ENCODE results near the gene FNDC3B.

FNDC3B gene

GRCh38 chr3:172189987-172190603 lies 150.7 kb downstream of the FNDC3B start:
- no peak for TF ChIP-seq CTCF (IDR thresholded peaks at IDR 0.05; ENCODE audit: extremely low read depth, insufficient read depth, missing control alignments)
- no peak for DNase-seq (ENCODE audit: low spot score)
- in situ Hi-C loops (cut with MboI; ENCODE audit: low pct_unique_long_range_greater_than_20kb, low sequenced_read_pairs, unreplicated experiment): no loop called here

DNA sequence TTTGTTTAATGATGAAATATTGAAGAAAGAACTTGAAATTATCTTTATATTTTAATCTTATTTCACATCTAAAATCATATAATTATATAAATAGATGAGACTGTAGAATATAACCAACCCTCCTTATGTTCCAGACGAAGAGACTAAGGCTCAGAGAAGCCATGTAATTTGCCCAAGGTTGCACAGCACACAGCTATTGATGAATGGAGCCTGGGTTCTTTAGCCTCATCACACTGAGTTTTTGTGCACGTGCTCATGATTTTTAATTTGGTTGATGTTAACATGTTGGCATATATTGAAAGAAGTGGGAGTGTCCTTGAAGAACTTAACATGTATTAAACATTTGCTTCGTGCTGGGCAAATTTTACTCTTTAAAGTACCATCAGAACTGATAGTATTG lies 151.6 kb downstream of the FNDC3B start:
- in situ Hi-C loops (cut with MboI; ENCODE audit: low pct_unique_long_range_greater_than_20kb, low sequenced_read_pairs, unreplicated experiment): no loop called here
- no peak for DNase-seq (ENCODE audit: low spot score)
- TF ChIP-seq CTCF (IDR thresholded peaks at IDR 0.05; ENCODE audit: extremely low read depth, insufficient read depth, missing control alignments): no peak

- in situ Hi-C loops (cut with MboI; ENCODE audit: low pct_unique_long_range_greater_than_20kb, low sequenced_read_pairs, unreplicated experiment): no loop called here
- no peak for TF ChIP-seq CTCF (IDR thresholded peaks at IDR 0.05; ENCODE audit: extremely low read depth, insufficient read depth, missing control alignments)
- no peak for DNase-seq (ENCODE audit: low spot score)
These were observed 152.3 kb downstream of the FNDC3B start for GRCh38 chr3:172191629-172192028.

GRCh38 chr3:172192830-172193415 lies 153.5 kb downstream of the FNDC3B start:
- in situ Hi-C loops (cut with MboI; ENCODE audit: low pct_unique_long_range_greater_than_20kb, low sequenced_read_pairs, unreplicated experiment): no loop called here
- TF ChIP-seq CTCF (IDR thresholded peaks at IDR 0.05; ENCODE audit: extremely low read depth, insufficient read depth, missing control alignments): no peak
- no peak for DNase-seq (ENCODE audit: low spot score)

DNA sequence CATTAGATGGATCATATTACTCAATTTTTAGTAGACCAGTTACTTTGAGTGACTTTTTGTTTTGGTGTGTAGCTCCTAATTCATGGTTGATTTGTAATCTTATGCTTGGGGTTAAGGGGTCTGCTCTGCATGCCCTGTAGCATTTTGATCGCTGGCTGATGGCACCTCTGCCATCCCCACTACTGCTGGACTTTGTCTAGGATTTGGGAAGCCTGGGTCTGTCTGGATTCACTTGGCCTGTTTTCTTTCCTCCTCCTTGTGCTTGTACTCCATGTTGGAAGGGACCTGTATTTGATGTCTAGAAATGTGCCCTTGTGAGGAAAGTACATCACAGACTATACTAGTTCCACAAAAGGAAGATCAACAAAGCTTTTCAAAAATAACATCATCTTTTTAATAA lies 154.1 kb downstream of the FNDC3B start:
- in situ Hi-C loops (cut with MboI; ENCODE audit: low pct_unique_long_range_greater_than_20kb, low sequenced_read_pairs, unreplicated experiment): no loop called here
- no peak for TF ChIP-seq CTCF (IDR thresholded peaks at IDR 0.05; ENCODE audit: extremely low read depth, insufficient read depth, missing control alignments)
- DNase-seq (ENCODE audit: low spot score): no peak

DNA sequence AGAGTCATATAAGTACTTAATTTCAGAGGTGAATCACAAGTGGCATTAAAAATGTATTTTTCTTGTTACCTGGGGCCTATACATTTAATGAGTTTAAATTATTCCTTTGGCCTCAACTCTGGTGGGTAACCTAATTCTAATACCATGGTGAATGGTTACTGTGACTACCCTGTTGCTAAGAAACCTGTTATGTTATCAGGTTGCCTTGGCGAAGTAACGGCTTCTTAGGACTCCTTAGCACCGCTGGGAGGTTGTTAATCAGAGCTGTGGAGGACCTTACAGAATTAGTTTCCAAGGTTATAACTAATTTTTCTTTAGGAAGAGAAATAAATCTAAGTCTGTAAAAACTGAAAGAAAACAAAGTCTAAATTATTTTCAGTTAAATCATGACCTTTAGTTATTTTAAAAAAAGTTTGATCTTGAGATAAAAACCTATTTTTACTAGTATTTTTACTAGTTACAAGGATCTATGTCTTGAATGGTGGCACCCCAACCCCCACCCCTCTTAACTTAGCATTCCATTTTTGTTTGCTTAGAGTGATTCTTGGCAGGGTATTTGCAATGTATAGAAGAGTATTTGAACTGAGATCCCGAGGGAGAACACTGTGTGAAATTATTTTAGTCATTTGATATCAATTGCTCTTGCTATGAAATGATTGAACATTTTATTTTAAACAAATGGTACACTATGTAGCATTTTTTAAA lies 155.5 kb downstream of the FNDC3B start:
- in situ Hi-C loops (cut with MboI; ENCODE audit: low pct_unique_long_range_greater_than_20kb, low sequenced_read_pairs, unreplicated experiment): no loop called here
- no peak for DNase-seq (ENCODE audit: low spot score)
- TF ChIP-seq CTCF (IDR thresholded peaks at IDR 0.05; ENCODE audit: extremely low read depth, insufficient read depth, missing control alignments): no peak

Measured in GM13977 (cell line).